Activated T-helper 17 cell treated with anti-CD3 and anti-CD28 coated beads, Interleukin-2, amount 50 U/mL, for 72 hours (primary cell): ENCODE measurements around the gene MTHFS. TPM values are rescaled to one million over a fixed set of nuclear protein-coding genes. Genes with fewer than 3 reads are reported as not detected.
"Not testable (repeated sequence)": the region's sequence is repeated elsewhere in the genome, so short reads cannot be mapped to it uniquely, and the experiment has no call there.

Experiments used
- ATAC-seq: fragments of 150-1000 bp; cut with Tn5 transposase; replicated peaks from 2 replicates; pipeline ENCODE4 v1.10.0; 2021; ENCODE audit warnings: mild to moderate bottlenecking, moderate library complexity
- H3K27ac Mint-ChIP-seq: one replicate; pipeline ENCODE4 v1.8.0; 2022; ENCODE audit warnings: mixed read lengths
- H3K27me3 Mint-ChIP-seq: one replicate; pipeline ENCODE4 v1.8.0; 2022; ENCODE audit warnings: mixed read lengths
- H3K36me3 Mint-ChIP-seq: one replicate; pipeline ENCODE4 v1.8.0; 2022; ENCODE audit warnings: low read depth, mild to moderate bottlenecking, mixed read lengths
- H3K4me1 Mint-ChIP-seq: one replicate; pipeline ENCODE4 v1.8.0; 2022; ENCODE audit warnings: mixed read lengths
- H3K4me3 Mint-ChIP-seq: one replicate; pipeline ENCODE4 v1.8.0; 2022; ENCODE audit warnings: mild to moderate bottlenecking, mixed read lengths
- H3K9me3 Mint-ChIP-seq: one replicate; pipeline ENCODE4 v1.8.0; 2022; ENCODE audit warnings: mixed read lengths
- total RNA-seq, 2 donors: library from RNA; stranded (reverse); gene quantifications; one replicate each; pipeline ENCODE4 v1.2.3, GENCODE V29; 2022

MTHFS gene
- total RNA-seq, 2 donors from 2014 or later = 20.3 to 29.2 TPM

GRCh38 chr15:79923079-79923514 lies 26.3 kb upstream of the MTHFS start:
- peaks cover 55% of the 10 kb centered on the region for H3K36me3 Mint-ChIP-seq
- ATAC-seq = peak; percentile 59
- peak overlapping the region; percentile 98 for H3K4me3 Mint-ChIP-seq

GRCh38 chr15:79922512-79923078 lies 25.8 kb upstream of the MTHFS start:
- Mint-ChIP-seq H3K4me3 (peak overlapping the region; percentile 98), H3K4me1 (peaks cover 11% of the 10 kb centered on the region), H3K36me3 (peaks cover 60% of the 10 kb centered on the region), H3K27ac (peak overlapping the region; percentile 96), H3K9me3 (peaks cover 5% of the 10 kb centered on the region), H3K27me3 (no peaks in the 10 kb centered on the region)
- no peak for ATAC-seq

More at GRCh38 chr15:79923079-79923514, 26.3 kb upstream of the MTHFS start:
- no peaks in the 10 kb centered on the region for H3K27me3 Mint-ChIP-seq
- H3K9me3 Mint-ChIP-seq = peaks cover 5% of the 10 kb centered on the region
- H3K4me1 Mint-ChIP-seq = peaks cover 11% of the 10 kb centered on the region
- H3K27ac Mint-ChIP-seq = peak overlapping the region; percentile 96

- no peaks in the 10 kb centered on the region for H3K27me3 Mint-ChIP-seq
- peaks cover 64% of the 10 kb centered on the region for H3K36me3 Mint-ChIP-seq
- H3K27ac Mint-ChIP-seq = no peak overlapping the region
- H3K4me1 Mint-ChIP-seq = peaks cover 11% of the 10 kb centered on the region
- peak overlapping the region; percentile 18 for H3K4me3 Mint-ChIP-seq
- no peak for ATAC-seq
- peaks cover 9% of the 10 kb centered on the region for H3K9me3 Mint-ChIP-seq
Measured at GRCh38 chr15:79919749-79920511, 23.1 kb upstream of the MTHFS start.

- peaks cover 70% of the 10 kb centered on the region for H3K36me3 Mint-ChIP-seq
- H3K27ac Mint-ChIP-seq = no peak overlapping the region
- H3K4me3 Mint-ChIP-seq = no peak overlapping the region
- H3K27me3 Mint-ChIP-seq = no peaks in the 10 kb centered on the region
- no peak for ATAC-seq
- peaks cover 11% of the 10 kb centered on the region for H3K4me1 Mint-ChIP-seq
- H3K9me3 Mint-ChIP-seq = peaks cover 12% of the 10 kb centered on the region
Measured at GRCh38 chr15:79919090-79919748, 22.4 kb upstream of the MTHFS start.

GRCh38 chr15:79918278-79918677 lies 21.5 kb upstream of the MTHFS start:
- H3K36me3 Mint-ChIP-seq = peaks cover 75% of the 10 kb centered on the region
- H3K27me3 Mint-ChIP-seq = no peaks in the 10 kb centered on the region
- peaks cover 11% of the 10 kb centered on the region for H3K4me1 Mint-ChIP-seq
- no peak overlapping the region for H3K4me3 Mint-ChIP-seq
- H3K9me3 Mint-ChIP-seq = peaks cover 12% of the 10 kb centered on the region
- no peak for ATAC-seq
- H3K27ac Mint-ChIP-seq = no peak overlapping the region

GRCh38 chr15:79916502-79917132 lies 19.8 kb upstream of the MTHFS start:
- H3K27me3 Mint-ChIP-seq = no peaks in the 10 kb centered on the region
- peaks cover 12% of the 10 kb centered on the region for H3K9me3 Mint-ChIP-seq
- H3K27ac Mint-ChIP-seq = no peak overlapping the region
- H3K4me1 Mint-ChIP-seq = peaks cover 5% of the 10 kb centered on the region
- peaks cover 63% of the 10 kb centered on the region for H3K36me3 Mint-ChIP-seq
- ATAC-seq = no peak
- H3K4me3 Mint-ChIP-seq = no peak overlapping the region

- peaks cover 56% of the 10 kb centered on the region for H3K36me3 Mint-ChIP-seq
- H3K4me1 Mint-ChIP-seq, H3K27ac Mint-ChIP-seq, H3K9me3 Mint-ChIP-seq, H3K4me3 Mint-ChIP-seq, ATAC-seq, H3K27me3 Mint-ChIP-seq: not testable (repeated sequence)
Measured at GRCh38 chr15:79915776-79916501, 19.1 kb upstream of the MTHFS start.

GRCh38 chr15:79914728-79915127 lies 17.9 kb upstream of the MTHFS start:
- no peak overlapping the region for H3K27ac Mint-ChIP-seq
- H3K27me3 Mint-ChIP-seq = no peaks in the 10 kb centered on the region
- ATAC-seq = peak; percentile 55
- H3K36me3 Mint-ChIP-seq = peaks cover 53% of the 10 kb centered on the region
- no peak overlapping the region for H3K4me3 Mint-ChIP-seq
- H3K9me3 Mint-ChIP-seq = peaks cover 15% of the 10 kb centered on the region
- no peaks in the 10 kb centered on the region for H3K4me1 Mint-ChIP-seq

GRCh38 chr15:79909556-79910335 lies 12.9 kb upstream of the MTHFS start:
- not testable (repeated sequence) for H3K4me3 Mint-ChIP-seq, H3K27ac Mint-ChIP-seq, ATAC-seq, H3K4me1 Mint-ChIP-seq, H3K27me3 Mint-ChIP-seq
- Mint-ChIP-seq H3K36me3 (peaks cover 33% of the 10 kb centered on the region), H3K9me3 (peaks cover 10% of the 10 kb centered on the region)

GRCh38 chr15:79904271-79904670 lies 7.5 kb upstream of the MTHFS start:
- Mint-ChIP-seq H3K36me3 (peaks cover 9% of the 10 kb centered on the region), H3K27ac (no peak overlapping the region), H3K27me3 (no peaks in the 10 kb centered on the region), H3K4me3 (no peak overlapping the region), H3K4me1 (peaks cover 18% of the 10 kb centered on the region), H3K9me3 (no peaks in the 10 kb centered on the region)
- ATAC-seq = no peak

GRCh38 chr15:79903626-79904025 lies 6.8 kb upstream of the MTHFS start:
- ATAC-seq = no peak
- Mint-ChIP-seq H3K4me1 (peaks cover 20% of the 10 kb centered on the region), H3K27me3 (no peaks in the 10 kb centered on the region), H3K9me3 (no peaks in the 10 kb centered on the region), H3K36me3 (peaks cover 9% of the 10 kb centered on the region), H3K4me3 (no peak overlapping the region), H3K27ac (peak overlapping the region; percentile 4)

- H3K4me3 Mint-ChIP-seq = peak overlapping the region; percentile 7
- ATAC-seq = peak; percentile 77
Measured at GRCh38 chr15:79903144-79903543, 6.3 kb upstream of the MTHFS start.

GRCh38 chr15:79901958-79902357 lies 5.1 kb upstream of the MTHFS start:
- Mint-ChIP-seq H3K4me3 (peak overlapping the region; percentile 7), H3K27me3 (no peaks in the 10 kb centered on the region), H3K27ac (peak overlapping the region; percentile 4), H3K36me3 (peaks cover 9% of the 10 kb centered on the region), H3K4me1 (peaks cover 28% of the 10 kb centered on the region), H3K9me3 (no peaks in the 10 kb centered on the region)
- ATAC-seq = no peak

More at GRCh38 chr15:79903144-79903543, 6.3 kb upstream of the MTHFS start:
- Mint-ChIP-seq H3K27ac (peak overlapping the region; percentile 4), H3K36me3 (peaks cover 9% of the 10 kb centered on the region), H3K4me1 (peaks cover 24% of the 10 kb centered on the region), H3K27me3 (no peaks in the 10 kb centered on the region), H3K9me3 (no peaks in the 10 kb centered on the region)
